Osteoblast (primary cell): Measurements from ENCODE around the gene STRN3. TPM values are rescaled to one million over a fixed set of nuclear protein-coding genes. Genes with fewer than 3 reads are reported as not detected.

Experiments used
- DNase-seq: peaks from one replicate; pipeline ENCODE4 v3.0.0; 2011; ENCODE audit warnings: low spot score, mixed read lengths; ENCODE audit not compliant: insufficient read length; ENCODE audit errors: missing footprints
- H2AFZ ChIP-seq: 2 replicates; pipeline ENCODE4 v1.6.0; 2011; ENCODE audit warnings: mild to moderate bottlenecking, low read length
- H3K27ac ChIP-seq: 2 replicates; pipeline ENCODE4 v1.5.1; 2011; ENCODE audit warnings: mild to moderate bottlenecking, low read depth, low read length, moderate library complexity
- H3K27me3 ChIP-seq: 2 replicates; pipeline ENCODE4 v1.6.0; 2012; ENCODE audit warnings: mild to moderate bottlenecking, control low read depth, inconsistent platforms, low read length, moderate library complexity; ENCODE audit not compliant: insufficient read depth
- H3K36me3 ChIP-seq: 2 replicates; pipeline ENCODE4 v1.5.1; 2011; ENCODE audit warnings: mild to moderate bottlenecking, low read length, control low read depth, moderate library complexity; ENCODE audit not compliant: insufficient read depth
- H3K4me1 ChIP-seq: 2 replicates; pipeline ENCODE4 v1.5.1; 2011; ENCODE audit warnings: mild to moderate bottlenecking, low read length, control low read depth, moderate library complexity; ENCODE audit not compliant: insufficient read depth
- H3K4me2 ChIP-seq: 2 replicates; pipeline ENCODE4 v1.6.0; 2011; ENCODE audit warnings: mild to moderate bottlenecking, low read length; ENCODE audit not compliant: insufficient read depth
- H3K4me3 ChIP-seq: fragments of 200-600 bp; sonication (generic); 3 replicates; pipeline ENCODE4 v1.5.1; 2012; ENCODE audit warnings: mild to moderate bottlenecking, low read length, inconsistent platforms; ENCODE audit not compliant: insufficient read depth
- H3K79me2 ChIP-seq: 2 replicates; pipeline ENCODE4 v1.6.0; 2012; ENCODE audit warnings: mild to moderate bottlenecking, low read length, control low read depth, inconsistent platforms; ENCODE audit not compliant: insufficient read depth
- H3K9me3 ChIP-seq: 2 replicates; pipeline ENCODE4 v1.5.1; 2011; ENCODE audit warnings: low read depth, low read length, control low read depth
- H4K20me1 ChIP-seq: 2 replicates; pipeline ENCODE4 v1.6.0; 2012; ENCODE audit warnings: mild to moderate bottlenecking, low read length, control low read depth; ENCODE audit not compliant: insufficient read depth
- CTCF ChIP-seq: IDR thresholded peaks from 2 replicates; pipeline ENCODE4 v1.5.1; 2011; ENCODE audit warnings: mild to moderate bottlenecking, low read depth, low read length, moderate library complexity; ENCODE audit errors: extremely low read depth
- total RNA-seq: library from RNA; depleted of rRNA; stranded (reverse); fragments of >200 nt; gene quantifications from 2 replicates; pipeline ENCODE4 v1.2.3, GENCODE V29; 2012

STRN3 gene
- total RNA-seq, 1 donor = 55.7 TPM

GRCh38 chr14:30988509-30988908 lies 37.7 kb downstream of the STRN3 start:
- no peak for DNase-seq
- Histone ChIP-seq H3K79me2 (peaks cover 94% of the 10 kb centered on the region), H3K4me2 (no peak overlapping the region), H3K4me3 (no peak overlapping the region), H3K27ac (no peak overlapping the region), H2AFZ (no peak overlapping the region), H3K27me3 (no peaks in the 10 kb centered on the region), H3K4me1 (peaks cover 12% of the 10 kb centered on the region), H3K36me3 (no peaks in the 10 kb centered on the region), H4K20me1 (peaks cover 58% of the 10 kb centered on the region), H3K9me3 (no peaks in the 10 kb centered on the region)
- TF ChIP-seq CTCF = no peak

- H3K4me1 ChIP-seq = peaks cover 12% of the 10 kb centered on the region
- H3K36me3 ChIP-seq = no peaks in the 10 kb centered on the region
- no peaks in the 10 kb centered on the region for H3K27me3 ChIP-seq
- H4K20me1 ChIP-seq = peaks cover 58% of the 10 kb centered on the region
- H3K4me2 ChIP-seq = no peak overlapping the region
- H3K4me3 ChIP-seq = no peak overlapping the region
- TF ChIP-seq CTCF = no peak
- no peak overlapping the region for H3K27ac ChIP-seq
- no peak for DNase-seq
- no peaks in the 10 kb centered on the region for H3K9me3 ChIP-seq
- no peak overlapping the region for H2AFZ ChIP-seq
- peaks cover 93% of the 10 kb centered on the region for H3K79me2 ChIP-seq
Observed at GRCh38 chr14:30985796-30986195, 40.4 kb downstream of the STRN3 start.

GRCh38 chr14:30983858-30984257 lies 42.3 kb downstream of the STRN3 start:
- Histone ChIP-seq H3K79me2 (peaks cover 91% of the 10 kb centered on the region), H3K27ac (no peak overlapping the region), H4K20me1 (peaks cover 63% of the 10 kb centered on the region), H3K9me3 (no peaks in the 10 kb centered on the region), H3K4me3 (no peak overlapping the region), H3K27me3 (no peaks in the 10 kb centered on the region), H3K4me2 (no peak overlapping the region), H3K36me3 (no peaks in the 10 kb centered on the region), H3K4me1 (peaks cover 10% of the 10 kb centered on the region), H2AFZ (no peak overlapping the region)
- TF ChIP-seq CTCF = no peak
- DNase-seq = no peak

- peaks cover 54% of the 10 kb centered on the region for H4K20me1 ChIP-seq
- DNase-seq = no peak
- TF ChIP-seq CTCF = no peak
- no peaks in the 10 kb centered on the region for H3K36me3 ChIP-seq
- no peaks in the 10 kb centered on the region for H3K27me3 ChIP-seq
- peaks cover 91% of the 10 kb centered on the region for H3K79me2 ChIP-seq
- no peak overlapping the region for H2AFZ ChIP-seq
- H3K27ac ChIP-seq = no peak overlapping the region
- H3K4me1 ChIP-seq = peaks cover 2% of the 10 kb centered on the region
- H3K9me3 ChIP-seq = no peaks in the 10 kb centered on the region
- H3K4me3 ChIP-seq = no peak overlapping the region
- H3K4me2 ChIP-seq = no peak overlapping the region
Observed at GRCh38 chr14:30982533-30982932, 43.6 kb downstream of the STRN3 start.
